ENCODE measurements around the gene BEST4.
A peak's percentile ranks its signal among the peaks of the same experiment; 100 is the strongest.

The BEST4 gene

DNA sequence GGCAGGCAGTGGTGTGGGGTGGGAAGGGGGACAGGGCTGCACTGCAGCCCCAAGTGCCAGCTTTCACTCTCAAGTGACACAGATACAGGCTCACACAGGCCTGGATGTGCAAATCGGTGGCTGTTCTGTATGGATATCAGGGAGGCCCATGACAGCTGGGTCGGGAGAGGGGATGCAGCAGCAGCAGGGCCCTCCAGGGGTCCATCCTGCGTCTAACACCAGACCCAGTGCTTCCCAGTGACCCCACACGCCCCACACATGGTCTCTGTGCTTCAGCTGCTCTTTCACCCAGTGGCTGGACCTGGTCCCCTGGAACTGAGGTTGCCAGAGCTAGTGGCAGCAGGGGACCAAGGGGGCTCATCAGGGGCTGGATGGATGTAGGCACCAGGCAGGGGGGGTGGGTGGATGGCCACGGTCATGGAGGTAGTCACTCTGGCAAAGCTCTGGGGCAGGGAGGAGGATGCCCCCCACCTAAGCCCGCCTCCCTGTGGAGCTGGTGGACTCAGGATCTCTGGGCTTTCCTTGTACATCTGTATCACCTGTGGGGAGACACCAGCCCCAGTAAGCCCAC is 34.2 kb upstream of the BEST4 start:
- TF ChIP-seq TAF1 (IDR thresholded peaks at IDR 0.05; ENCODE audit: borderline replicate concordance, insufficient read depth, low read length) (no peak), SIN3A (IDR thresholded peaks at IDR 0.05; ENCODE audit: borderline replicate concordance, insufficient read depth, low read length) (no peak), FOXP2 (optimal IDR thresholded peaks at IDR 0.05; ENCODE audit: borderline replicate concordance, extremely low read depth, extremely low read length, insufficient read depth) (no peak), POLR2AphosphoS5 (IDR thresholded peaks at IDR 0.05; ENCODE audit: low read depth, low read length) (no peak)
- TF ChIP-seq, protein P1, sequence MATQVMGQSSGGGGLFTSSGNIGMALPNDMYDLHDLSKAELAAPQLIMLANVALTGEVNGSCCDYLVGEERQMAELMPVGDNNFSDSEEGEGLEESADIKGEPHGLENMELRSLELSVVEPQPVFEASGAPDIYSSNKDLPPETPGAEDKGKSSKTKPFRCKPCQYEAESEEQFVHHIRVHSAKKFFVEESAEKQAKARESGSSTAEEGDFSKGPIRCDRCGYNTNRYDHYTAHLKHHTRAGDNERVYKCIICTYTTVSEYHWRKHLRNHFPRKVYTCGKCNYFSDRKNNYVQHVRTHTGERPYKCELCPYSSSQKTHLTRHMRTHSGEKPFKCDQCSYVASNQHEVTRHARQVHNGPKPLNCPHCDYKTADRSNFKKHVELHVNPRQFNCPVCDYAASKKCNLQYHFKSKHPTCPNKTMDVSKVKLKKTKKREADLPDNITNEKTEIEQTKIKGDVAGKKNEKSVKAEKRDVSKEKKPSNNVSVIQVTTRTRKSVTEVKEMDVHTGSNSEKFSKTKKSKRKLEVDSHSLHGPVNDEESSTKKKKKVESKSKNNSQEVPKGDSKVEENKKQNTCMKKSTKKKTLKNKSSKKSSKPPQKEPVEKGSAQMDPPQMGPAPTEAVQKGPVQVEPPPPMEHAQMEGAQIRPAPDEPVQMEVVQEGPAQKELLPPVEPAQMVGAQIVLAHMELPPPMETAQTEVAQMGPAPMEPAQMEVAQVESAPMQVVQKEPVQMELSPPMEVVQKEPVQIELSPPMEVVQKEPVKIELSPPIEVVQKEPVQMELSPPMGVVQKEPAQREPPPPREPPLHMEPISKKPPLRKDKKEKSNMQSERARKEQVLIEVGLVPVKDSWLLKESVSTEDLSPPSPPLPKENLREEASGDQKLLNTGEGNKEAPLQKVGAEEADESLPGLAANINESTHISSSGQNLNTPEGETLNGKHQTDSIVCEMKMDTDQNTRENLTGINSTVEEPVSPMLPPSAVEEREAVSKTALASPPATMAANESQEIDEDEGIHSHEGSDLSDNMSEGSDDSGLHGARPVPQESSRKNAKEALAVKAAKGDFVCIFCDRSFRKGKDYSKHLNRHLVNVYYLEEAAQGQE (IDR thresholded peaks at IDR 0.05; ENCODE audit: insufficient read depth in 1 of 2, low read depth in 2 of 2, low read length in 2 of 2): no peak

DNA sequence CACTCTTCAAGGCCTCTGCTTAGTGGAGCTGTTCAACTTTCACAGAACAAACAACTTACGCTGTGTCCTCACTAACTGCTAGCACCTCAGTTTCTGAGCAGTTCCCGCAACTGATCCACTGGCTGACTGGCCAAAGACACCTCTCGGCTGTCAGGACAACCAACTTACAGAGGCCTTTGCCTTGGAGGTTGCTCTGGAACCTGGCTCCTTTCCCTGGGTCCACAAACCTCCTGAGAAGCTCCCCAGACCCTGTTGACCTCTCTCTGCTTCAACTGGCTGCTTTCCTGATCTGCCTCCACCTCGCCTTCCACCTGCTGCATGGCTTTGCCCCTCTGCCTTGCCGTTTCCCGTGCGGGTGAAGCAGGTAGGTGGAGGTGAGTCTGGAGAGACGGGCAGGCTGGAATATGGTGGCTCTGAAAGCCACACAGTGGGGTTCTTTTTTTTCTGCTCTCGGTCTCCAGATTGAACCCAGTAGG is 33.3 kb upstream of the BEST4 start:
- TF ChIP-seq POLR2AphosphoS5 (IDR thresholded peaks at IDR 0.05; ENCODE audit: low read depth, low read length) (no peak), SIN3A (IDR thresholded peaks at IDR 0.05; ENCODE audit: borderline replicate concordance, insufficient read depth, low read length) (no peak), TAF1 (IDR thresholded peaks at IDR 0.05; ENCODE audit: borderline replicate concordance, insufficient read depth, low read length) (no peak)

DNA sequence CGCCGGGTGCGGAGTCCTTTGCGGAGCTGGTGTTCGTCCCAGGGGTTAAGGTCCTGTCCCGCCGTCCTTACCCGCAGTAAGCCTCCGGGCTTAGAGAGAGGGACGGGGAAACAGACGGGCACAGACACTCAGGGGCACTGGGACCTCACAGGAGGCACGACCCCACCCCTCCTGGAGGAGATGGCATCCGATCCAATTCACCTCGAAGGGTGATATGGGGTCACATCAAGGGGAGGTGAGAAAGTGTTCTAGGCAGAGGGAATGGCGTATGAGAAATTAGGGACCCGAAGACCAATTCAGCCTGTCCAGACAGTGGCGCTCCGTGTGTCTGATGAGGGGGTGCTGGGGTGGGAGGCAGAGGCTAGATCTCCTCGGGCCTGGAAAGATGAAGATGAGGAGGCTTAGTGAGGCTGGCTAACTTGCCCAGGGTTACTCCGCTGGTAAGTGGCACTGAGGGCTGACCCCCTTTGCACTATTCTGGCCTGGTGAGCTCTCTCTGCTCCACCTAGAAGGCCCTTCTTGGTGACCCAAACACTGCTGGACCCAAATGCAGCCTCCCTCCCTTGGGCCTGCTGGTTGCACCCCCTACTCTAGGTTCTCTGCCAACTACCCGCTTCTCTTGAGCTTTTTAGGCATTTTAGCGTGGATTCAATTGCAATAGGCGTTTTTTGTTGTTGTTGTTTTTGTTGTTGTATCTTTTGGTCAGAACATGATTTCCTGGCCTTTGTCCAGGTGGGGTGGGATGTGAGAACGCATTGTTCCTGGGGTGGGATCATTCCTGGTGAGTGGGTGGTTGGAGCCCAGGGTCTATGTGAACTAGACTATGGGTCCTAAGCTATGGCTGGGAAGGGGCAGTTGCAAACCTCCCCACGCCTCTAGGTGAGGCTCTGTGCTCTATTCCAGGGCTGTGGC is 32.6 kb upstream of the BEST4 start:
- TF ChIP-seq, protein P1 (IDR thresholded peaks at IDR 0.05; ENCODE audit: insufficient read depth in 1 of 2, low read depth in 2 of 2, low read length in 2 of 2): no peak
- TF ChIP-seq TAF1 (IDR thresholded peaks at IDR 0.05; ENCODE audit: borderline replicate concordance, insufficient read depth, low read length) (no peak), FOXP2 (optimal IDR thresholded peaks at IDR 0.05; ENCODE audit: borderline replicate concordance, extremely low read depth, extremely low read length, insufficient read depth) (no peak), POLR2AphosphoS5 (IDR thresholded peaks at IDR 0.05; ENCODE audit: low read depth, low read length) (no peak), SIN3A (IDR thresholded peaks at IDR 0.05; ENCODE audit: borderline replicate concordance, insufficient read depth, low read length) (no peak)

DNA sequence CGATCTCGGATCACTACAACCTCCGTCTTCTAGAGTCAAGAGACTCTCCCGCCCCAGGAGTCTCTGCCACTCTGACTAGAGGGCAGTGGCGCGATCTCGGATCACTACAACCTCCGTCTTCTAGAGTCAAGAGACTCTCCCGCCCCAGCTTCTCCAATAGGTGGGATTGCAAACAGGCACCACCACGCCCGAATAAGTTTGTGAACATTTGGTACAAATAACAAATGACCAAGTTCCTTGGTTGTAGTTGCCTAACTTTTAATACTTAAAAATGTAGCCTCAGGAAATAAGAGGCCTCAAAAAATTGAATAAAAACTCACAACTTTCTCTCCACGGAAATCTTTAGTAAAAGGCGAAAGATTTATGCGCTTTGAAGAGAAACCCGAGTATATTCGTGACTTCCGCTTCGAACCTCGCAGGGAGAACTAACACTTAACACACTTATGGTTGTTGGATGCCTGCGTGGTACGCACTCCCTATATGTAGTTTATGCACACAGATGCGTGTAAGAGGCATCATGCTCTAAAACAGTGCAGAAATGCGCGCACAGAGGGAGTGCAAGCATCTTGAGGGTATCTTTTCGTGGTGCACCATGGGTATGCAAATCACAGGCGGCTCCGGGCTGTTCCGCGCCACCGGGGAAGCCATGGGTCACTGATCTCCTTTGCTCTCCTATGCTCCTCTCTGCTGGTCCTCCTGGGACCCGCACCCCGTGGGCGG is 31.8 kb upstream of the BEST4 start:
- TF ChIP-seq POLR2AphosphoS5 (IDR thresholded peaks at IDR 0.05; ENCODE audit: low read depth, low read length) (peak; percentile 98), FOXP2 (optimal IDR thresholded peaks at IDR 0.05; ENCODE audit: borderline replicate concordance, extremely low read depth, extremely low read length, insufficient read depth) (no peak), SIN3A (IDR thresholded peaks at IDR 0.05; ENCODE audit: borderline replicate concordance, insufficient read depth, low read length) (peak; percentile 76; the same call in 1 of the 2 replicates), TAF1 (IDR thresholded peaks at IDR 0.05; ENCODE audit: borderline replicate concordance, insufficient read depth, low read length) (peak; percentile 55; the same call in 1 of the 2 replicates)
- TF ChIP-seq, protein P1 (IDR thresholded peaks at IDR 0.05; ENCODE audit: insufficient read depth in 1 of 2, low read depth in 2 of 2, low read length in 2 of 2): no peak

DNA sequence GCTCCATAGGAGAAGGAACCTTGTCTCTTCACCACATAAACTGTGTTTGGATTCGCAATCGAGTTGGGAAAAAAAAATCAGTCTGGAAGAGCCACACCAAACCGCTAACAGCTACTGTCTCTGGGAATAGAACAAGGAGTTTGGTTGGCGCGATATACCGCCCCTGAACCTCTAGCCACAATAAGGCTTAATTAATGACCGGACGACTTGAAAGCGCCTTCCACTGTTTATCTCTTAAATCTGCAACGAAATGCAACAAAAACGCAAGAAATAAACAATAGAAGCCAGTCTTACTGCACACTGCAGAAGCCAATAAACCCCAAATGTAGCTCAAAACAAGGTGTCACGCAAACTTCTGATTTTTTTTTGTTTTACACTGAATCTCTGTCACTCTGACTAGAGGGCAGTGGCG is 31.2 kb upstream of the BEST4 start:
- TF ChIP-seq SIN3A (IDR thresholded peaks at IDR 0.05; ENCODE audit: borderline replicate concordance, insufficient read depth, low read length): no peak
- no peak for TF ChIP-seq FOXP2 (optimal IDR thresholded peaks at IDR 0.05; ENCODE audit: borderline replicate concordance, extremely low read depth, extremely low read length, insufficient read depth)
- TF ChIP-seq POLR2AphosphoS5 (IDR thresholded peaks at IDR 0.05; ENCODE audit: low read depth, low read length): no peak
- TF ChIP-seq, protein P1 (IDR thresholded peaks at IDR 0.05; ENCODE audit: insufficient read depth in 1 of 2, low read depth in 2 of 2, low read length in 2 of 2): no peak
- TF ChIP-seq TAF1 (IDR thresholded peaks at IDR 0.05; ENCODE audit: borderline replicate concordance, insufficient read depth, low read length): no peak

All from PFSK-1 (cell line).